M059J (cell line): ENCODE results near the gene ALG8. TPM values are rescaled to one million over a fixed set of nuclear protein-coding genes. Genes with fewer than 3 reads are reported as not detected.
"Not testable (repeated sequence)": the region's sequence is repeated elsewhere in the genome, so short reads cannot be mapped to it uniquely, and the experiment has no call there.

Experiments used
- DNase-seq: peaks from one replicate; pipeline ENCODE4 v3.0.0-alpha.2; 2012; ENCODE audit warnings: low read depth
- total RNA-seq: library from RNA; depleted of rRNA; stranded (reverse); fragments of >200 nt; shearing (Covaris generic); gene quantifications from 2 replicates; pipeline ENCODE4 v1.2.3, GENCODE V29; 2014; rRNA removed

Gene ALG8
- total RNA-seq, 1 experiment from 2014 or later: 89.3 TPM

GRCh38 chr11:78071717-78072116, 67.7 kb downstream of the ALG8 start:
- DNase-seq: no peak

GRCh38 chr11:78070621-78071020, 68.8 kb downstream of the ALG8 start:
- peak; percentile 60 for DNase-seq

DNA sequence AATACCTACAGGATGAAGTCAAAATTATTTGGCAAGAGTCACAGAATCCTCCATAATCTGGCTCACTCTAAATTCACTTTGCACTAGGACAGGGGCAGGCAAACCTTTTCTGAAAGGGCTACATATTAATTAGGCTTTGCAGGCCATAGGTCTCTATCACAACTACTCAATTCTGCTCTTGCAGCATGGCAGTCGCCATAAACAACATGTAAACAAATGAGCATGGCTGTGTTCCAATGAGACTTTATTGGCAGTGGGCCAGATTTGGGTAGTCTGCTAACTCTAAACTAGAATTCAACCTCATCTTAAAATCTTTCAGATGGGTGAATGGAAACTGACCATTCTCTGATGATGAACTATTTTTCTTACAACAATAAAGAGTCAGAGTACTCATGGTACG, 70.0 kb downstream of the ALG8 start:
- peak; percentile 45 for DNase-seq

DNA sequence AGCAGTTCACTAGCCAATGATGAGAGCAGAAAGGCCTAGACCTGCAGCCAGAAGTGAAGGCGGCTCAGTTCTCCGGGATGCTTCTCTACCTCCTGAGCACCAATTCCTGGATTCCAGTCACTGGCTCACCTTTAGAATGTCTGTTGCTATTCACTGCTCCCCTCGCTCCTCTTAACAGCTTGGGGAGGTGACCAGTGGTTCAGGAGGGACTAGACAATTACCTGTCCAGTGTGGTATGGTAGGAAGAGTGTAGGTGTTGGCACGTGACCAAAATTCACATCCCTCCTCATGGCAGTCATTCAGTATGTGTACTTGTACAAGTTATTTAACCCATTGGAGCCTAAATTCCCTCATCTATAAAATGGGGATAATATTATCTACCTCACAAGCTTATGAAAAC, 71.7 kb downstream of the ALG8 start:
- no peak for DNase-seq

GRCh38 chr11:78066471-78066870, 73.0 kb downstream of the ALG8 start:
- no peak for DNase-seq

GRCh38 chr11:78065203-78065602, 74.2 kb downstream of the ALG8 start:
- DNase-seq: no peak

DNA sequence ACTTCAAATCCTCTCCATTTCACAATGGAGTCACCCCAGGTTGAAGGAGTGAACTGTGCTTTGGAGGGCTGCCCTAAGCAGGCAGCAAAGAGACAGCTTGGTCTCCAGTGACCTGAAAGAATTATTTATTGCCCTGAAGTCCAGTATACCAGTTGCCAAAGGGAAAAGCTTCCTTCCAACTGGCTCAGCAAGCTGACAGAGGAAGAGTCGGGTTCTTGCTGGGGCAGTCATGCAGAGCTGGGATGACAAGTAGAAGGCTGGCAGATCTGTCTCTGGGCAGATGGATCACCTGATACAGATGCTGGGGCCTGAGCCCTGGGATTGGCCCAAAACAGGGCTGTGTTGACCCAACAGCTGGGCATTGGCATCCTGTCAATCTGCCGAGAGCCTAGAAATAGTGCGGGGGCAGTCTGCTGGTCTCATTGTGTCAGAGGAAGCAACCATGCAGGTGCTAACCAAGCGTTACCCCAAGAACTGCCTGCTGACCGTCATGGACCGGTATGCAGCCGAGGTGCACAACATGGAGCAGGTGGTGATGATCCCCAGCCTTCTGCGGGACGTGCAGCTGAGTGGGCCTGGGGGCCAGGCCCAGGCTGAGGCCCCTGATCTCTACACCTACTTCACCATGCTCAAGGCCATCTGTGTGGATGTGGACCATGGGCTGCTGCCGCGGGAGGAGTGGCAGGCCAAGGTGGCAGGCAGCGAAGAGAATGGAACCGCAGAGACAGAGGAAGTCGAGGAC, 75.8 kb downstream of the ALG8 start, which contains the start of gene THRSP:
TSS of gene THRSP (plus strand) at position 422 of the 742 bp plus-strand sequence. CDS start at position 443, 21 bp downstream.
- DNase-seq: no peak

DNA sequence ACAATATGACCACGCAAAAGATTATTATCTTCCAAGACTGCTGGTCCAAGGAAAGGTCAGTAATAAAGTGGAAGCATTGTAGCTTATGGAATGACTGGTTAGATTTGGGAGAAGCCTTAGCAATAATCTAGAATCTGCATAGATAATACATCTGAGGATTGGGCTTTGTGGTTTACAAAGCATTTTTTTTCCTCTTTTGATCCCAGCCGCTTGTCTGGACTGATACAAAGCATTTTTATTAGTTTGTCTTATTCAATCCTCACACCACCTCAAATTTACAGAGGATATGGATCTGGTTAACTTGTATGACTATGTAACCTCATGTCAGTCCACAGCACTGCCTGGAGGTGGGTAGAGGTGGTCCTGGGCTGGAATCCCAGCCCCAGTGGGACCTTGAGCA, 76.8 kb downstream of the ALG8 start:
- no peak for DNase-seq

DNA sequence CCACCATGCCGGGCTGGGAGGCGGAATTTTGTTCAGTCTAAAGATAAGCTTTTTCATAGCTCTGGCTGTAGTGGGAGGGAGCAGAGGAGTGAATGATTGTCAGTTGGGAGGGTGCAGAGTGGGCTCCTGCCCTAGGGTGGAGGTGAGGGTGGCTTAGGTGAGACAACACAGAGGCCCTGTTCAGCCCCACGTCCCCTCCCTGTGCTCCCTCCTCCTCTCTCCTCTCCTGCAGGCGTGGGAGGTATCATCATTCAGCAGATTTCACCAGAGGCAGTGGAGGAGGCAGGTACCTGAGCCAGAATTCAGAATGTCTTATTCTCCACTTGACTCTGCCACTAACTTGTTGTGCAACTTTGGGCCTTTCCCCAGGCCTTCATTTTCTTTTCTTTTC, 77.5 kb downstream of the ALG8 start:
- no peak for DNase-seq

GRCh38 chr11:78061088-78061920, 78.1 kb downstream of the ALG8 start:
- DNase-seq: no peak

- no peak for DNase-seq
Observed at GRCh38 chr11:78060533-78060932, 78.9 kb downstream of the ALG8 start.

- not testable (repeated sequence) for DNase-seq
Observed at GRCh38 chr11:78059749-78060328, 79.6 kb downstream of the ALG8 start.

DNA sequence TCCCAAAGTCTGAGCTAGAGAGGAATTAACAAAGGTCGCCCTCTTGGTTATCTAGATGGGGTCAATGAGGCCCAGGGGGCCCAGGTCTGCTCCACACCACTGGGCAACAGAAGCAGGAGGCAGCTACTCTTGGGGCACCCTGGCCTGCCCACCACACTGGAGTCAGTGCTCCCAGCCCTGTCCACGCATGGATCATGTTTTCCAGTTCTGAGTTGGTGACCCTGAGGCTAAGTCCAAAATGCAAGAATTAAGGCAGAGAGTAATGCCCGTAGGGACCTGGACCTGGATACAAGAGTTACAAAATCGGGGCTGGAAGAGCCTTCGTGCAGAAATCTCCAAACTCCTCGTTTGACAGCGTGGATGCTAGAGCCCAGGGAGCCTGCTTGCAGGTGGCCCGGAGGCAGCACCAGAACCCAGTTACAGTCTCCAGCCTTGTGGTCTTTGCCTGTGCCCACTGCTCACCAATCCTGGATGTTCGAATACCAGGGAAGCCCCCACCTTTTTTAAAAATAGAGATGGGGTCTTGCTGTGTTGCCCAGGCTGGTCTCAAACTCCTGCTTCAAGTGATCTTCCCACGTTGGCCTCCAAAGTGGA, 81.9 kb downstream of the ALG8 start:
- DNase-seq: no peak

DNA sequence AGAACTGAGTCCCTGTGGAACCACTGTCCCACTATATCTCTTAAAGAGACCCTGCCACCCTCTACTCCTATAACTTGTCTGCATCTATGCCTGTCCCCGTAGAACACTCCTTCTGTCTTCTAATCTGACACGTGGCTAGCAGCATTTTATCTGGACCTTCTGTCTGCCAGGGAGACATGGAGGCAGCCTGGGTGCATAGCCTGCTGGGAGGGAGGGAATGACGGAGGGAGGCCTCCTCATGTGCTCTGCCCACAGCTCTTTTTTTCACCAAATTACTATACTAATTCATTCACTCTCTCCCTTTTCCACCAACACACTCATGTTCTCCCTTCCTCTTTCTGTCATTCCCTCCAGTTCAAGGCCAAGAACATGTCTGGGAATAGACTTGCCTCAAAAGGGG, 83.3 kb downstream of the ALG8 start:
- DNase-seq: no peak

GRCh38 chr11:78054971-78055370, 84.5 kb downstream of the ALG8 start:
- no peak for DNase-seq

DNA sequence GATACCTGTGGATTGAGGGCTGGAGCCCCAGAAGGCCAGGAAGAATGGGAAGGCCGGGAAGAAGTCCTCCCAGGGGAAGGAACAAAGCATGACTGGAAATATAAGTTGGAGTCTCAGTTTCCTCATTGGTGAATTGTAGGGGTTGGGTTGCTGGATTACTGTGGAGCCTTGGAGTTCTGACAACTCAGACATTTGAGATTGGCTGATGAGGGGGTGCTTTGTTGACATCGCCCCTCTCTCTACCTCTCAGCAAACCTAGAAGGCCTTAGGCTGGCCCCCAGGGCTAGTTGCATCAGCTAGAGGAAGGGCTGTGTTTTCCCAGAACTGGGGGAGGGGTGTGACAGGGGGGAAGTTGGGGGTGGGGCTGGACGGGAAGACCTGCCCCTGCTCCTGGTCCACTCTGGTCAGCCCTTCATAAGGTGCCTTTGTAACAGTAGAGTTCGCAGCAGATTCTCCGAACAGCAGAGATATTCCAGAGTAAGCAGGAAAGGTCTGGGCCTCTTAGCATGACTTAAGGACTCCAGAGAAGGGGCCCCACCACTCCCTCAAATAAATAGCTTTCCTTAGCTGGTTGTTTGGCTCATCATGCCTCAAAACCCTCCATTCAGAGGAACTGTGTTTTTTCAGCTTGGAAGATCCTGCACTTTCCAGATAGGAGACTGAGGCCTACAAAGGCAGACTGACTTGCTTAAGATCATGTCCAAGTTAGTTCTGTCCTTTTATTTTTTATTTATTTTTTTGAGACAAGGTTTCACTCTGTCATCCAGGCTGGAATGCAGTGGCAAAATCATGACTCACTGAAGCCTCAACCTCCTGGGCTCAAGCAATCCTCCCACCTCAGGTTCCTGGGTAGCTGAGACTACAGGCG, 88.2 kb downstream of the ALG8 start:
- peak; percentile 92 for DNase-seq

Other genes with a start within 250 kb of the ALG8 start
- 20.4 and 21.8 TPM in 2 replicates for gene INTS4, start 145.0 kb downstream of the ALG8 start, total RNA-seq
- gene KCTD14, start 116.3 kb downstream of the ALG8 start, total RNA-seq: 11.4 and 15.1 TPM in 2 replicates
- gene THRSP, start 75.8 kb downstream of the ALG8 start, total RNA-seq: not detected in 2 replicates
- gene NDUFC2, start 59.8 kb downstream of the ALG8 start, total RNA-seq: 168 and 218 TPM in 2 replicates
- gene KCTD21, start 49.0 kb upstream of the ALG8 start, total RNA-seq: 3.3 and 7.7 TPM in 2 replicates
- 4.6 and 4.7 TPM in 2 replicates for gene USP35, start 49.3 kb upstream of the ALG8 start, total RNA-seq